SK-N-SH (cell line): ENCODE data around the gene TP73.

Source experiments
- EP300 ChIP-seq, 2 experiments: IDR thresholded peaks; 2 replicates each; pipeline versions ENCODE4 v1.4.0 to v1.6.1; 2012; ENCODE audit warnings: borderline replicate concordance in 1 of 2, low read depth in 1 of 2, low read length in 1 of 2
- EZH2phosphoT487 ChIP-seq: fragments of 200-600 bp; sonication (generic); IDR thresholded peaks from 2 replicates; pipeline ENCODE4 v1.6.1; 2017; ENCODE audit warnings: low read depth, mixed run types, mild to moderate bottlenecking, antibody characterized with exemption, moderate library complexity, borderline replicate concordance
- FOXM1 ChIP-seq: IDR thresholded peaks from 2 replicates; pipeline ENCODE4 v1.4.0; 2012; ENCODE audit warnings: low read depth, mild to moderate bottlenecking
- POLR2AphosphoS5 ChIP-seq: IDR thresholded peaks from 2 replicates; pipeline ENCODE4 v1.6.1; 2012; ENCODE audit warnings: low read depth, low read length
- RFX5 ChIP-seq: IDR thresholded peaks from 2 replicates; pipeline ENCODE4 v1.6.1; 2012; ENCODE audit warnings: mild to moderate bottlenecking, improper control_type of control experiment, low read length
- SIN3A ChIP-seq: IDR thresholded peaks from 2 replicates; pipeline ENCODE4 v1.6.1; 2012; ENCODE audit warnings: low read depth, mild to moderate bottlenecking, low read length, moderate library complexity, borderline replicate concordance
- SMC3 ChIP-seq: IDR thresholded peaks from 2 replicates; pipeline ENCODE4 v1.6.1; 2012; ENCODE audit warnings: low read depth, low read length, improper control_type of control experiment
- TAF1 ChIP-seq: IDR thresholded peaks from 2 replicates; pipeline ENCODE4 v1.6.1; 2012; ENCODE audit warnings: low read depth, mild to moderate bottlenecking, low read length, moderate library complexity, borderline replicate concordance
- TCF12 ChIP-seq: IDR thresholded peaks from 2 replicates; pipeline ENCODE4 v1.4.0; 2012
- TF ChIP-seq, protein P1 (sequence below): fragments of 200-600 bp; sonication (generic); IDR thresholded peaks from 2 replicates; pipeline ENCODE4 v1.6.1; 2017; ENCODE audit warnings: antibody characterized with exemption, mild to moderate bottlenecking, moderate library complexity
- TF ChIP-seq, protein P2 (sequence below): IDR thresholded peaks from 2 replicates; pipeline ENCODE4 v1.4.0; 2012; ENCODE audit warnings: low read depth

DNA sequence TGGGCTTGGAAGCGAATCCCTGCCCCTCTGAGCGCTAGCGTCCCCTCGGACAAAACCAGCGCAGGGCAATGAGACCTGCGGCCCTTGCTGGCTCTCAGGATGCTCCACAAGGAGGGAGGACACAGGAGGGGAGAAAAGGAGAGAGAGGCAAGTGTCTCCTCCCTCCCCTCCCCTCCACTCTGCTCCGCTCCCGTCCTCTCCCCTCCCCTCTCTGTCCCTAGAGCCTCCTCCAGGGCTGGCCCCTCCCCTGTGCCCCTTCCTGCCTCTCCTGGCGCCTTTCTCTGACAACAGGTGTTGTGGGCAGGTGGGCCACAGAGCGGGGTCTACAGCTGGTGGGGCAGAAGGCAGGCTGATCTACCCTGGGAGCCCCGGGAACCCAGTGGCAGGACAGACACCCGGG lies 35.2 kb downstream of the TP73 start:
- TF ChIP-seq, protein P1, sequence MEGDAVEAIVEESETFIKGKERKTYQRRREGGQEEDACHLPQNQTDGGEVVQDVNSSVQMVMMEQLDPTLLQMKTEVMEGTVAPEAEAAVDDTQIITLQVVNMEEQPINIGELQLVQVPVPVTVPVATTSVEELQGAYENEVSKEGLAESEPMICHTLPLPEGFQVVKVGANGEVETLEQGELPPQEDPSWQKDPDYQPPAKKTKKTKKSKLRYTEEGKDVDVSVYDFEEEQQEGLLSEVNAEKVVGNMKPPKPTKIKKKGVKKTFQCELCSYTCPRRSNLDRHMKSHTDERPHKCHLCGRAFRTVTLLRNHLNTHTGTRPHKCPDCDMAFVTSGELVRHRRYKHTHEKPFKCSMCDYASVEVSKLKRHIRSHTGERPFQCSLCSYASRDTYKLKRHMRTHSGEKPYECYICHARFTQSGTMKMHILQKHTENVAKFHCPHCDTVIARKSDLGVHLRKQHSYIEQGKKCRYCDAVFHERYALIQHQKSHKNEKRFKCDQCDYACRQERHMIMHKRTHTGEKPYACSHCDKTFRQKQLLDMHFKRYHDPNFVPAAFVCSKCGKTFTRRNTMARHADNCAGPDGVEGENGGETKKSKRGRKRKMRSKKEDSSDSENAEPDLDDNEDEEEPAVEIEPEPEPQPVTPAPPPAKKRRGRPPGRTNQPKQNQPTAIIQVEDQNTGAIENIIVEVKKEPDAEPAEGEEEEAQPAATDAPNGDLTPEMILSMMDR: no peak
- TF ChIP-seq EP300 (IDR thresholded peaks at IDR 0.05; ENCODE audit: borderline replicate concordance in 1 of 2, low read depth in 1 of 2, low read length in 1 of 2) (no peak), SMC3 (no peak), SIN3A (no peak), TAF1 (no peak), RFX5 (no peak), POLR2AphosphoS5 (no peak), EZH2phosphoT487 (no peak), TCF12 (no peak), FOXM1 (no peak)
- TF ChIP-seq, protein P2, sequence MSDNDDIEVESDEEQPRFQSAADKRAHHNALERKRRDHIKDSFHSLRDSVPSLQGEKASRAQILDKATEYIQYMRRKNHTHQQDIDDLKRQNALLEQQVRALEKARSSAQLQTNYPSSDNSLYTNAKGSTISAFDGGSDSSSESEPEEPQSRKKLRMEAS: no peak
